K562 (cell line): Measurements from ENCODE around the gene RMND5A. TPM values are rescaled to one million over a fixed set of nuclear protein-coding genes. Genes with fewer than 3 reads are reported as not detected.

Experiments
- ATAC-seq: fragments of 200-7000 bp; cut with Tn5 transposase; 3 replicates; pipeline ENCODE4 v1.9.1; 2020; ENCODE audit warnings: moderate library complexity
- BruUV-seq: library from RNA; stranded (reverse); fragments of 400-500 nt; replicated peaks from 2 replicates; lab custom pipeline; 2021; lab: Mats Ljungman, UMichigan
- CTCF ChIA-PET: fragments of 300-600 bp; formaldehyde crosslinking; extraction: SDS; loops from one replicate; lab custom pipeline; 2021; ENCODE audit warnings: low intra/inter-chr PET ratio; lab: Yijun Ruan, JAX
- POLR2A ChIA-PET: fragments of 300-600, 350-650 bp; sonication (Branson Sonifier 250); formaldehyde crosslinking; extraction: SDS; loops from one replicate; lab custom pipeline; 2021; ENCODE audit warnings: antibody characterized with exemption, inconsistent platforms; lab: Yijun Ruan, JAX
- DNase-seq, 4 experiments: peaks; one replicate each; pipeline versions ENCODE4 v3.0.0 to v3.0.0-alpha.2; 2011 to 2018; ENCODE audit warnings: low spot score in 3 of 4, mixed read lengths in 3 of 4; ENCODE audit errors: extremely low read depth in 1 of 4
- FAIRE-seq: peaks from 2 replicates; lab custom pipeline; 2011; peaks lifted over from hg19 to GRCh38; lab: Jason Lieb, UNC
- H2AFZ ChIP-seq: 2 replicates; pipeline ENCODE4 v1.6.0; 2011; ENCODE audit warnings: low read depth, low read length, control low read depth, inconsistent platforms
- H3K27ac ChIP-seq: fragments of 200-600 bp; 3 replicates; pipeline ENCODE4 v1.8.0; 2011; ENCODE audit warnings: low read depth, mild to moderate bottlenecking, control low read depth, inconsistent platforms, low read length, moderate library complexity, mixed read lengths; ENCODE audit errors: extremely low read depth
- H3K27me3 ChIP-seq, 2 experiments: fragments of 300-600 bp in 1 of 2; 2 replicates in 1 of 2; 3 replicates in 1 of 2; pipeline versions ENCODE4 v1.6.0 to v1.8.0; 2011; ENCODE audit warnings: inconsistent platforms in 2 of 2, low read length in 2 of 2, mild to moderate bottlenecking in 1 of 2, mixed read lengths in 1 of 2, moderate library complexity in 1 of 2; ENCODE audit not compliant: control insufficient read depth in 2 of 2, insufficient read depth in 2 of 2
- H3K36me3 ChIP-seq: fragments of 300-600 bp; 3 replicates; pipeline ENCODE4 v1.8.0; 2011; ENCODE audit warnings: mild to moderate bottlenecking, low read length, inconsistent platforms; ENCODE audit not compliant: control insufficient read depth, insufficient read depth
- H3K4me1 ChIP-seq, 2 experiments: fragments of 200-600 bp in 1 of 2; replicated peaks in 1 of 2; 2 replicates in 1 of 2; 3 replicates in 1 of 2; pipeline versions ENCODE4 v1.5.1 to v1.8.0; 2011; ENCODE audit warnings: inconsistent platforms in 2 of 2, low read length in 2 of 2, mild to moderate bottlenecking in 1 of 2, mixed read lengths in 1 of 2, moderate library complexity in 1 of 2; ENCODE audit not compliant: control insufficient read depth in 2 of 2, insufficient read depth in 2 of 2
- H3K4me2 ChIP-seq: 2 replicates; pipeline ENCODE4 v1.6.1; 2011; ENCODE audit warnings: low read length, control low read depth, inconsistent platforms, mixed read lengths; ENCODE audit not compliant: insufficient read depth
- H3K4me3 ChIP-seq: fragments of 200-600 bp; sonication (generic), shearing (Covaris generic); 2 replicates; pipeline ENCODE4 v1.5.1; 2016; ENCODE audit warnings: control low read depth, inconsistent platforms
- H3K79me2 ChIP-seq: fragments of 200-600 bp; 3 replicates; pipeline ENCODE4 v1.8.0; 2011; ENCODE audit warnings: low read length, inconsistent platforms; ENCODE audit not compliant: control insufficient read depth, insufficient read depth
- H3K9ac ChIP-seq, 2 experiments: 2 replicates each; pipeline versions ENCODE4 v1.6.0 to v1.6.1; 2011; ENCODE audit warnings: low read depth in 2 of 2, low read length in 2 of 2, control low read depth in 1 of 2, inconsistent platforms in 1 of 2, mild to moderate bottlenecking in 1 of 2, mixed read lengths in 1 of 2; ENCODE audit not compliant: insufficient read depth in 1 of 2
- H3K9me1 ChIP-seq: one replicate; pipeline ENCODE4 v1.6.0; 2011; ENCODE audit warnings: inconsistent platforms, mild to moderate bottlenecking, low read length, moderate library complexity; ENCODE audit not compliant: control insufficient read depth, insufficient read depth
- H3K9me3 ChIP-seq: replicated peaks from 2 replicates; pipeline ENCODE4 v1.5.1; 2011; ENCODE audit warnings: low read depth, low read length, inconsistent platforms; ENCODE audit not compliant: control insufficient read depth, insufficient read depth
- H4K20me1 ChIP-seq: replicated peaks from 2 replicates; pipeline ENCODE4 v1.6.1; 2011; ENCODE audit warnings: low read length, inconsistent platforms, mixed read lengths; ENCODE audit not compliant: control insufficient read depth, insufficient read depth
- JUND ChIP-seq, 2 experiments: IDR thresholded peaks; 2 replicates in 1 of 2; 3 replicates in 1 of 2; pipeline ENCODE4 v1.6.1; 2011; ENCODE audit warnings: borderline replicate concordance in 2 of 2, low read depth in 2 of 2, low read length in 2 of 2, improper control_type of control experiment in 1 of 2, missing biosample characterization in 1 of 2, missing genetic modification characterization in 1 of 2, missing genetic modification reagents in 1 of 2
- RBBP5 ChIP-seq: fragments of 200-600 bp; sonication (generic); IDR thresholded peaks from 2 replicates; pipeline ENCODE4 v1.6.1; 2012; ENCODE audit warnings: borderline replicate concordance, mild to moderate bottlenecking, low read length, control low read depth, inconsistent platforms; ENCODE audit not compliant: insufficient read depth, poor library complexity, severe bottlenecking
- ZBTB26 ChIP-seq: fragments of 450-650 bp; formaldehyde crosslinking; IDR thresholded peaks from 2 replicates; pipeline ENCODE4 v1.4.0; 2022; ENCODE audit warnings: missing genetic modification characterization
- ZNF407 ChIP-seq: fragments of 450-650 bp; IDR thresholded peaks from 2 replicates; pipeline ENCODE4 v1.6.1; 2016; ENCODE audit warnings: low read depth
- ZNF695 ChIP-seq: fragments of 450-650 bp; formaldehyde crosslinking; IDR thresholded peaks from 2 replicates; pipeline ENCODE4 v1.4.0; 2020; ENCODE audit warnings: mild to moderate bottlenecking, moderate library complexity
- WGBS: fragments of 100-300 bp; shearing (Covaris generic); methylation state at CpG from one replicate; pipeline ENCODE4 v1.1.6; 2016; ENCODE audit warnings: low coverage, mixed read lengths; ENCODE audit not compliant: insufficient coverage; ENCODE audit errors: missing lambda C conversion rate; 5-methylcytosine and 5-hydroxymethylcytosine counted together
- in situ Hi-C: fragments of 300-500 bp; cut with MboI; formaldehyde crosslinking; loops from 4 replicates; pipeline ENCODE4 v1.15.0; 2018; ENCODE audit warnings: inconsistent platforms, mixed read lengths
- intact Hi-C: fragments of 100-400 bp; cut with micrococcal nuclease; formaldehyde crosslinking; loops from 2 replicates; pipeline ENCODE4 v1.14.2; 2022
- polyA plus RNA-seq, 8 experiments: library from polyadenylated mRNA; depleted of rRNA in 4 of 8; stranded (reverse) in 5 of 8; unstranded in 3 of 8; fragments of >200 nt; fragmentation: Nextera tagmentation in 2 of 8; fragmentation: Illumina TruSeq in 1 of 8; extraction: Ambion mirVana in 2 of 8; extraction: Trizol in 1 of 8; gene quantifications; 2 replicates each; pipeline versions ENCODE4 v1.2.1 to v1.2.3, GENCODE V29; 2011 to 2014; ENCODE audit warnings: inconsistent platforms in 1 of 8, missing spikeins in 1 of 8
- total RNA-seq, 7 experiments: library from RNA; depleted of rRNA in 6 of 7; stranded (reverse); fragments of >200 nt in 6 of 7; fragmentation: Illumina TruSeq in 2 of 7; extraction: Trizol in 2 of 7; gene quantifications; 2 replicates each; pipeline versions ENCODE4 v1.2.1 to v1.2.3, GENCODE V29; 2011 to 2021; ENCODE audit warnings: low replicate concordance in 1 of 7

Gene RMND5A
- total and polyA plus RNA-seq, 9 of the 15 experiments (the other 6 are each of a cell fraction or from before 2014, with no cell fraction given), result 13.2 to 43.5 (median 34.1) TPM

GRCh38 chr2:86785456-86785855 is 65.4 kb downstream of the RMND5A start:
- Histone ChIP-seq H2AFZ (peak overlapping the region; percentile 18; the same call in 1 of the 2 replicates), H3K4me2 (no peak overlapping the region), H3K79me2 (no peaks in the 10 kb centered on the region), H4K20me1 (no peaks in the 10 kb centered on the region), H3K4me1 (peaks cover 0 to 13% of the 10 kb centered on the region in 2 experiments; a peak in 3 of 5 replicates), H3K27ac (no peak overlapping the region), H3K9ac (no peak overlapping the region), H3K9me3 (no peaks in the 10 kb centered on the region), H3K9me1 (peaks cover 4% of the 10 kb centered on the region), H3K36me3 (no peaks in the 10 kb centered on the region), H3K4me3 (no peak overlapping the region), H3K27me3 (peaks cover 22 to 43% of the 10 kb centered on the region in 2 experiments; a peak in 4 of 5 replicates)
- intact Hi-C loops, result no loop called here
- FAIRE-seq (no peak), ATAC-seq (peak; percentile 54), DNase-seq (no peak)
- ChIA-PET POLR2A (no interaction called here), CTCF (no interaction called here)
- no TSS peak for BruUV-seq
- in situ Hi-C loops, result no loop called here
- TF ChIP-seq JUND (IDR thresholded peaks at IDR 0.05; ENCODE audit: borderline replicate concordance, low read depth, low read length), result no peak
- TF ChIP-seq JUND (tag; IDR thresholded peaks at IDR 0.05; ENCODE audit: borderline replicate concordance, low read depth, low read length), result no peak
- TF ChIP-seq ZNF695 (CRISPR knock-in tag), result no peak
- TF ChIP-seq ZNF407, result peak; percentile 80
- TF ChIP-seq RBBP5, result no peak
- TF ChIP-seq ZBTB26 (CRISPR knock-in tag), result no peak
- 17% methylated on average over 9 of the region's 9 CpGs for WGBS
